ENCODE results near the gene ARHGAP23.

DNA sequence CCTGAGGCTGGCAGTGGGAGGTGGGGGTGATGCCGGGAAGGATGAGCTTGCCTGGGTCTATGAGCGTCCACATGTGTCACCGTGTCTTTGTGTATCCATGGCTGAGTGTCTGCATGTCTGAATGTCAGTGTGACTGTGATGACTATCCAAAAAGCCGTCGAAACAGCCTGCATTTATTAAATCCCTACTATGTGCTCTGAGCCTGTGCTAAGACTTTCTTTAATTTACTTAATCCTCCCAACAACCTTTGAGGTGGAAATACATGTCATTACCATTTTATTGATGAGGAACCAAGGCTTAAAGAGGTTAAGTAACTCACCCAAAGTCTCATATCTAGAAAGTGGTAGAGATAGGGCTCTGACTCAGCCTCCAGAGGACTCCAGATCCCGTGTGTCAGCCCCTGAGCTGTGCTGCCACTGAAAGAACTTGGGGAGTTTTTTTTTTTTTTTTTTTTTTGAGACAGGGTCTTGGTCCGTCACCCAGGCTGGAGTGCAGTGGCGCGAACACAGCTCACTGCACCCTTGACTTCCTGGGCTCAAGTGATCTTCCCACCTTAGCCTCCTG lies 20.0 kb downstream of the ARHGAP23 start:
- TF ChIP-seq, protein P1, sequence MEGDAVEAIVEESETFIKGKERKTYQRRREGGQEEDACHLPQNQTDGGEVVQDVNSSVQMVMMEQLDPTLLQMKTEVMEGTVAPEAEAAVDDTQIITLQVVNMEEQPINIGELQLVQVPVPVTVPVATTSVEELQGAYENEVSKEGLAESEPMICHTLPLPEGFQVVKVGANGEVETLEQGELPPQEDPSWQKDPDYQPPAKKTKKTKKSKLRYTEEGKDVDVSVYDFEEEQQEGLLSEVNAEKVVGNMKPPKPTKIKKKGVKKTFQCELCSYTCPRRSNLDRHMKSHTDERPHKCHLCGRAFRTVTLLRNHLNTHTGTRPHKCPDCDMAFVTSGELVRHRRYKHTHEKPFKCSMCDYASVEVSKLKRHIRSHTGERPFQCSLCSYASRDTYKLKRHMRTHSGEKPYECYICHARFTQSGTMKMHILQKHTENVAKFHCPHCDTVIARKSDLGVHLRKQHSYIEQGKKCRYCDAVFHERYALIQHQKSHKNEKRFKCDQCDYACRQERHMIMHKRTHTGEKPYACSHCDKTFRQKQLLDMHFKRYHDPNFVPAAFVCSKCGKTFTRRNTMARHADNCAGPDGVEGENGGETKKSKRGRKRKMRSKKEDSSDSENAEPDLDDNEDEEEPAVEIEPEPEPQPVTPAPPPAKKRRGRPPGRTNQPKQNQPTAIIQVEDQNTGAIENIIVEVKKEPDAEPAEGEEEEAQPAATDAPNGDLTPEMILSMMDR (IDR thresholded peaks at IDR 0.05; ENCODE audit: poor library complexity): no peak
- no peak for TF ChIP-seq EZH2 (IDR thresholded peaks at IDR 0.05; ENCODE audit: borderline replicate concordance)
- no peak for TF ChIP-seq EZH2phosphoT487 (IDR thresholded peaks at IDR 0.05; ENCODE audit: low read depth, severe bottlenecking, unreplicated experiment)

All from hepatocyte (in vitro differentiated cells).